Stomach (tissue), 9 donors: ENCODE results near the gene NRIP1. TPM values are rescaled to one million over a fixed set of nuclear protein-coding genes. Genes with fewer than 3 reads are reported as not detected.

Source experiments
- DNase-seq, 2 donors: peaks; one replicate each; pipeline versions ENCODE4 v3.0.0 to v3.0.0-alpha.2; 2013 to 2019
- H3K27ac ChIP-seq, 5 donors: fragments of 200-600 bp in 4 of 5; sonication (generic) in 4 of 5; one replicate each; pipeline ENCODE4 v1.5.1; 2013 to 2019; ENCODE audit warnings: mild to moderate bottlenecking in 1 of 5, moderate library complexity in 1 of 5
- H3K27me3 ChIP-seq, 3 donors: fragments of 200-600 bp; sonication (generic); one replicate each; pipeline ENCODE4 v1.5.1; 2017 to 2019; ENCODE audit warnings: mixed run types in 1 of 3
- H3K36me3 ChIP-seq, 4 donors: fragments of 200-600 bp; sonication (generic); 1 replicate in 3 of 4; 2 replicates in 1 of 4; pipeline ENCODE4 v1.5.1; 2016 to 2019
- H3K4me1 ChIP-seq, 4 donors: fragments of 200-600 bp; sonication (generic); one replicate each; pipeline ENCODE4 v1.5.1; 2016 to 2019
- H3K4me3 ChIP-seq, 4 donors: fragments of 200-600 bp; sonication (generic) in 3 of 4; one replicate each; pipeline ENCODE4 v1.5.1; 2016 to 2019; ENCODE audit warnings: mild to moderate bottlenecking in 1 of 4
- H3K9me3 ChIP-seq, 4 donors: fragments of 200-600 bp; sonication (generic); one replicate each; pipeline ENCODE4 v1.5.1; 2016 to 2019
- EP300 ChIP-seq: sonication (generic); formaldehyde crosslinking; IDR thresholded peaks from one replicate; pipeline ENCODE4 v1.6.1; 2017; ENCODE audit warnings: antibody characterized with exemption
- POLR2A ChIP-seq, 4 donors: fragments of 450-650 bp; IDR thresholded peaks; one replicate each; pipeline ENCODE4 v1.6.1; 2016; ENCODE audit warnings: antibody characterized with exemption in 4 of 4, control low read depth in 2 of 4, mild to moderate bottlenecking in 1 of 4, moderate library complexity in 1 of 4
- POLR2AphosphoS5 ChIP-seq, 3 donors: sonication (generic); formaldehyde crosslinking; IDR thresholded peaks; one replicate each; pipeline ENCODE4 v1.6.1; 2016; ENCODE audit warnings: antibody characterized with exemption in 3 of 3
- WGBS, 5 donors: extraction: QIAGEN DNeasy Blood & Tissue Kit in 3 of 5; methylation state at CpG; one replicate each; pipeline versions ENCODE4 v1.1.5 to v1.1.7; 2013 to 2018; 5-methylcytosine and 5-hydroxymethylcytosine counted together
- intact Hi-C: fragments of 100-400 bp; cut with DNase I; formaldehyde crosslinking; loops from one replicate; pipeline ENCODE4 v1.15.1; 2023; ENCODE audit warnings: low total_unique reads
- polyA plus RNA-seq, 3 donors: library from polyadenylated mRNA; stranded (reverse); fragments of 200-250 nt; gene quantifications; one replicate each; pipeline ENCODE4 v1.2.3, GENCODE V29; 2013
- total RNA-seq, 5 donors: library from RNA; depleted of rRNA; stranded (reverse); fragments of >200 nt; gene quantifications; one replicate each; pipeline versions ENCODE4 v1.1.0 to v1.2.3, GENCODE V29; 2014 to 2016
- TF ChIP-seq, protein P1 (sequence below), 7 experiments: fragments of 450-650 bp in 4 of 7; fragments of 200-600 bp in 3 of 7; sonication (generic) in 3 of 7; IDR thresholded peaks; one replicate each; pipeline ENCODE4 v1.5.1; 2016 to 2019; ENCODE audit warnings: antibody characterized with exemption in 7 of 7, control low read depth in 2 of 7, mild to moderate bottlenecking in 1 of 7
- donor health status: healthy with polysubstance abuse.
- donor health status: Bipolar disorder and iron deficiency.
- donor health status: healthy.

NRIP1 gene
- total and polyA plus RNA-seq, 8 donors = 3.7 to 60.4 (median 17.4) TPM

DNA sequence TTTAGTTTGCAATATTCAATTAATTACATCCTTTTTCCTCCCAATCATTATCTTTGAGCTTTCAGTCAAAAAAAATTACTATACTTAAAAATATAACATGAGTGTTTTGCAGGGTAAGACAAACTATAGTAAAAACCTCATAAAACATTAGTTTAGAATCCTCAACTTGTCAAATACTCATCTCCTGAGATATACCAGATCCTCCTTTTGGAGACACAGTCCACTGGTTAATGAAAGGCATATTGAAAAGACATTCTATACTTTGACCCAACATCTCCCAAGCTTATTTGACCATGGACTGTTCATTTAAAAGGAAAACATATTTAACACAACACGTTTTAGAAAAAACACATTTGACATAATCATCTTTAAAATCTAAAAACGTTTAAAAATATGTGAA lies 52.8 kb downstream of the NRIP1 start:
- intact Hi-C loops = no loop called here

DNA sequence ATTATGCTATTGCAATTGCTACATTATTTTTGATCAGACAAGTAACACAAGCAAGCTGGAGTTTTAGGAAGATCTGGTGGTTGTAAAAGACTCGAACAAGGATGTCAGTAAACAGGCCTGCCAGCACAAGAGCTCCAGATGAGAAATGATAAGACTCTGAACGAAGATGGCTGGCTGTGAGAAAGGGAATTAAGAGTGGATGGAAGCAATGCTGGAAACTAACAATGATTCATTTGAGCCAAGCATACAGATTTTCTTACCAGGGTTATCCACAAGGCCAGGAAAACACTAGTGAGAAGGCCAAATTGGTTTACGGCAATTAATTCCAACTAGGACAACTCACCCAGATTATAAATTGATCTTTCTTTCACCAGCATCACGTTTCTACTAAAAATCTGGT lies 54.2 kb downstream of the NRIP1 start:
- no peak for TF ChIP-seq POLR2A (IDR thresholded peaks at IDR 0.05)
- no peak for TF ChIP-seq POLR2AphosphoS5 (IDR thresholded peaks at IDR 0.05)
- TF ChIP-seq, protein P1, sequence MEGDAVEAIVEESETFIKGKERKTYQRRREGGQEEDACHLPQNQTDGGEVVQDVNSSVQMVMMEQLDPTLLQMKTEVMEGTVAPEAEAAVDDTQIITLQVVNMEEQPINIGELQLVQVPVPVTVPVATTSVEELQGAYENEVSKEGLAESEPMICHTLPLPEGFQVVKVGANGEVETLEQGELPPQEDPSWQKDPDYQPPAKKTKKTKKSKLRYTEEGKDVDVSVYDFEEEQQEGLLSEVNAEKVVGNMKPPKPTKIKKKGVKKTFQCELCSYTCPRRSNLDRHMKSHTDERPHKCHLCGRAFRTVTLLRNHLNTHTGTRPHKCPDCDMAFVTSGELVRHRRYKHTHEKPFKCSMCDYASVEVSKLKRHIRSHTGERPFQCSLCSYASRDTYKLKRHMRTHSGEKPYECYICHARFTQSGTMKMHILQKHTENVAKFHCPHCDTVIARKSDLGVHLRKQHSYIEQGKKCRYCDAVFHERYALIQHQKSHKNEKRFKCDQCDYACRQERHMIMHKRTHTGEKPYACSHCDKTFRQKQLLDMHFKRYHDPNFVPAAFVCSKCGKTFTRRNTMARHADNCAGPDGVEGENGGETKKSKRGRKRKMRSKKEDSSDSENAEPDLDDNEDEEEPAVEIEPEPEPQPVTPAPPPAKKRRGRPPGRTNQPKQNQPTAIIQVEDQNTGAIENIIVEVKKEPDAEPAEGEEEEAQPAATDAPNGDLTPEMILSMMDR (IDR thresholded peaks at IDR 0.05) = no peak
- TF ChIP-seq EP300 = no peak
- intact Hi-C loops = no loop called here
- H3K9me3 ChIP-seq = no peaks in the 10 kb centered on the region
- peaks cover 0 to 20% (median 8%) of the 10 kb centered on the region in 4 donors for H3K4me1 ChIP-seq
- H3K4me3 ChIP-seq = no peak overlapping the region
- H3K27me3 ChIP-seq = no peaks in the 10 kb centered on the region
- peaks cover 0 to 8% (median 0%) of the 10 kb centered on the region in 4 donors for H3K36me3 ChIP-seq
- WGBS, 5 donors = 69 to 82% (median 79%) methylated on average over 4 of the region's 4 CpGs
- no peak overlapping the region for H3K27ac ChIP-seq
- no peak for DNase-seq

More for the DNA sequence above, 52.8 kb downstream of the NRIP1 start:
- TF ChIP-seq EP300 (no peak), POLR2AphosphoS5 (IDR thresholded peaks at IDR 0.05) (no peak), POLR2A (IDR thresholded peaks at IDR 0.05) (no peak)
- TF ChIP-seq, protein P1 (IDR thresholded peaks at IDR 0.05) = no peak
- no peak overlapping the region for H3K27ac ChIP-seq
- no peaks in the 10 kb centered on the region for H3K27me3 ChIP-seq
- no peak for DNase-seq
- H3K9me3 ChIP-seq = no peaks in the 10 kb centered on the region
- peaks cover 0 to 8% (median 0%) of the 10 kb centered on the region in 4 donors for H3K36me3 ChIP-seq
- no peak overlapping the region for H3K4me3 ChIP-seq
- 72 to 87% (median 85%) methylated on average over 2 of the region's 2 CpGs for WGBS, 5 donors
- peaks cover 0 to 6% (median 2%) of the 10 kb centered on the region in 4 donors for H3K4me1 ChIP-seq

DNA sequence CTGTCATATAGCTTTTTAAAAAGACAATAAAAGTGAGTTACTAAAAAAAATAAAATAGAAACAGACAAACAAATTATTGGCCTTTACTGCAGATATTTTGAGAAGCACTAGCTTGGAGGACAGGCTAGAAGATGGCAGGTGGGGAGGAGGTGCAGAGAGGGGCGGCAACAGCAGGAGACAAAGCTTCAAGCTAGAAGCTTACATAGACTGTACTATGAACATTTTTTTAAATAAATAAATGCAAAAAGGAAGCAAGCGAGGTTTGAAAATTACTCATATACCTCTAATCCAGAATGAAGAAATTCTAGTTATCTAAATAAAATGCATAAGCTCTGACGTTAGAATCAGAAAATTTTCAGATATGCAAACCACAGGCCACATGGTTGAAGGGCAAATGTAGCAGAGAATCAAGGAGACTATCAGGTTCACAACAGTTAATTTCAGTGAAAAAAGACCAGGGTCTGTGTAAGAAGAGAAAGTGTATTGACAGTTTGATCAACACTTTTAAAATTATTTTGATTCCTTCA lies 54.9 kb downstream of the NRIP1 start:
- Histone ChIP-seq H3K27ac (no peak overlapping the region), H3K4me1 (peaks cover 0 to 27% (median 12%) of the 10 kb centered on the region in 4 donors), H3K4me3 (no peak overlapping the region), H3K9me3 (no peaks in the 10 kb centered on the region), H3K27me3 (no peaks in the 10 kb centered on the region), H3K36me3 (peaks cover 0 to 8% (median 0%) of the 10 kb centered on the region in 4 donors)
- 73 to 78% (median 78%) methylated on average over 3 of the region's 3 CpGs for WGBS, 5 donors
- TF ChIP-seq, protein P1 (IDR thresholded peaks at IDR 0.05) = no peak
- TF ChIP-seq EP300 (no peak), POLR2A (IDR thresholded peaks at IDR 0.05) (no peak), POLR2AphosphoS5 (IDR thresholded peaks at IDR 0.05) (no peak)
- intact Hi-C loops = no loop called here
- no peak for DNase-seq

DNA sequence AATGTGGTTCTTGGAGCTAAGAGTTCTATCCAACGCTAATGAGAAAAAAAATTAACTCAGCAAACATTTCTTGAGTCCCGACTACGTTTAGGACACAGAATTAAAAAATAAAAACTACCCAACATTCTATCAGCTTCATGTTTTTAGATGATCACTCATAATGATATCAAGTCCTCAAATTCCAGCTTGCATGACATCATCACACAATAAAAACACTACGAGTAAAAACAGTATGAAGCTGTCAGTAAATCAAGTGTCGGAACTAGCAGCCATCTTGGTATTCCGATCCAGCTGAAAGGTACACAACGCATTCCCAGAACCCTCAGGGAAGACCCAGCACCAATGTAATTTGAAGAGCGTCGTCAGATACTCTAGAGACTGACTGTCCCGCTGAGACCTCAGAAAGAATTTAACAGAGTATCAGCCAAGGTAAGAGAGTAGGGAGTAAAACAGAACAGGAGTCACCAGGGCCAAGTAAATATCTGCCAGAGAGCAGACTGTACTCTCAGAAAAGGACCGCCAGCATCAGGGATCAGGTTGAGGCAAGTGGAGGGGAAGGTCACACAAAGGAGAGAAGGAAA lies 57.0 kb downstream of the NRIP1 start:
- intact Hi-C loops = no loop called here
- DNase-seq = no peak
- TF ChIP-seq POLR2A (IDR thresholded peaks at IDR 0.05) = no peak
- TF ChIP-seq POLR2AphosphoS5 (IDR thresholded peaks at IDR 0.05) = no peak
- TF ChIP-seq, protein P1 (IDR thresholded peaks at IDR 0.05) = no peak
- no peak for TF ChIP-seq EP300
- no peaks in the 10 kb centered on the region for H3K27me3 ChIP-seq
- no peak overlapping the region for H3K4me3 ChIP-seq
- 94 to 98% (median 96%) methylated on average over 11 of the region's 11 CpGs for WGBS, 5 donors
- H3K27ac ChIP-seq = no peak overlapping the region
- peaks cover 0 to 8% (median 0%) of the 10 kb centered on the region in 4 donors for H3K36me3 ChIP-seq
- no peaks in the 10 kb centered on the region for H3K9me3 ChIP-seq
- peaks cover 0 to 42% (median 15%) of the 10 kb centered on the region in 4 donors for H3K4me1 ChIP-seq
